ENCODE measurements around the gene G3BP2. TPM values are rescaled to one million over a fixed set of nuclear protein-coding genes. Genes with fewer than 3 reads are reported as not detected.

Gene G3BP2
- total and polyA plus RNA-seq, 10 of the 15 experiments (the other 5 are each of a cell fraction or from before 2014, with no cell fraction given), result 22.2 to 176 (median 102) TPM

- H3K9me3 ChIP-seq (replicated peaks; ENCODE audit: control insufficient read depth, insufficient read depth, low read length), result no peaks in the 10 kb centered on the region
- FAIRE-seq, result no peak
- no peaks in the 10 kb centered on the region for H3K4me1 ChIP-seq (ENCODE audit: control insufficient read depth, insufficient read depth, low read length)
- H3K36me3 ChIP-seq (ENCODE audit: control insufficient read depth in 2 of 2, insufficient read depth in 2 of 2, low read length in 1 of 2), result peaks cover 6 to 10% of the 10 kb centered on the region in 2 experiments
- WGBS (ENCODE audit: insufficient coverage, insufficient replicate concordance, low lambda C conversion rate, missing lambda C conversion rate), result 74% methylated on average over 4 of the region's 4 CpGs
- no peak for TF ChIP-seq BCLAF1 (IDR thresholded peaks at IDR 0.05)
- TF ChIP-seq STAT3 (IDR thresholded peaks at IDR 0.05; ENCODE audit: low read depth, low read length), result no peak
- TF ChIP-seq ZBTB33 (IDR thresholded peaks at IDR 0.05), result no peak
- TF ChIP-seq MTA3 (IDR thresholded peaks at IDR 0.05; ENCODE audit: borderline replicate concordance, low read length), result no peak
- TF ChIP-seq IKZF2 (IDR thresholded peaks at IDR 0.05), result no peak
- TF ChIP-seq CBFB (IDR thresholded peaks at IDR 0.05; ENCODE audit: low read depth), result no peak
- TF ChIP-seq ZBTB40 (IDR thresholded peaks at IDR 0.05; ENCODE audit: borderline replicate concordance), result no peak
- no peak for TF ChIP-seq SKIL (IDR thresholded peaks at IDR 0.05; ENCODE audit: low read depth, poor library complexity, severe bottlenecking)
- TF ChIP-seq ATF3 (IDR thresholded peaks at IDR 0.05; ENCODE audit: borderline replicate concordance, extremely low read depth, low read depth, low read length), result no peak
- TF ChIP-seq CBX3 (IDR thresholded peaks at IDR 0.05; ENCODE audit: borderline replicate concordance, low read depth), result no peak
- TF ChIP-seq ASH2L (IDR thresholded peaks at IDR 0.05; ENCODE audit: borderline replicate concordance, low read depth), result no peak
- BruUV-seq (replicated peaks), result no TSS peak
- H3K79me2 ChIP-seq (ENCODE audit: control insufficient read depth, insufficient read depth, low read length), result no peaks in the 10 kb centered on the region
- ChIA-PET SMC1A (ENCODE audit: uncharacterized antibody, unreplicated experiment) (interaction anchor here (1.4 kb wide), 1 partner anchor 118 kb away, joined by 3 read pairs; no protein-coding TSS in a partner anchor), POLR2A (interaction anchor here (1.0 kb wide), 1 partner anchor 11 kb away, joined by 3 read pairs; no protein-coding TSS in a partner anchor), RAD21 (ENCODE audit: unreplicated experiment) (interaction anchor here (1.3 kb wide), 1 partner anchor 204 kb away, joined by 5 read pairs; no protein-coding TSS in a partner anchor), CTCF (interaction anchor here (0.5 to 1.1 kb wide), 2 partner anchors 9 to 32 kb away, joined by 3 read pairs; no protein-coding TSS in a partner anchor)
- H3K27me3 ChIP-seq (replicated peaks in 1 of 2; ENCODE audit: control insufficient read depth in 2 of 2, insufficient read depth in 2 of 2, low read length in 1 of 2), result no peaks in the 10 kb centered on the region
- intact Hi-C loops (cut with micrococcal nuclease; ENCODE audit: unreplicated experiment) (no loop called here), in situ Hi-C loops (cut with MboI) (no loop called here)
- no peak for ATAC-seq
- H4K20me1 ChIP-seq (ENCODE audit: control insufficient read depth, insufficient read depth), result no peaks in the 10 kb centered on the region
- H3K27ac ChIP-seq (ENCODE audit: control insufficient read depth, insufficient read depth), result no peak overlapping the region
- no peak overlapping the region for H2AFZ ChIP-seq (ENCODE audit: control insufficient read depth, low read depth, low read length)
- H3K9ac ChIP-seq (ENCODE audit: control insufficient read depth, insufficient read depth, low read length), result no peak overlapping the region
- DNase-seq (ENCODE audit: low read depth, low spot score), result no peak
- no peak overlapping the region for H3K4me3 ChIP-seq
- no peak overlapping the region for H3K4me2 ChIP-seq (ENCODE audit: control insufficient read depth, insufficient read depth)
Observed at GRCh38 chr4:75644095-75644494, 29.1 kb downstream of the G3BP2 start.
